Measurements from ENCODE around the gene POGZ.

- TF ChIP-seq, protein P1, sequence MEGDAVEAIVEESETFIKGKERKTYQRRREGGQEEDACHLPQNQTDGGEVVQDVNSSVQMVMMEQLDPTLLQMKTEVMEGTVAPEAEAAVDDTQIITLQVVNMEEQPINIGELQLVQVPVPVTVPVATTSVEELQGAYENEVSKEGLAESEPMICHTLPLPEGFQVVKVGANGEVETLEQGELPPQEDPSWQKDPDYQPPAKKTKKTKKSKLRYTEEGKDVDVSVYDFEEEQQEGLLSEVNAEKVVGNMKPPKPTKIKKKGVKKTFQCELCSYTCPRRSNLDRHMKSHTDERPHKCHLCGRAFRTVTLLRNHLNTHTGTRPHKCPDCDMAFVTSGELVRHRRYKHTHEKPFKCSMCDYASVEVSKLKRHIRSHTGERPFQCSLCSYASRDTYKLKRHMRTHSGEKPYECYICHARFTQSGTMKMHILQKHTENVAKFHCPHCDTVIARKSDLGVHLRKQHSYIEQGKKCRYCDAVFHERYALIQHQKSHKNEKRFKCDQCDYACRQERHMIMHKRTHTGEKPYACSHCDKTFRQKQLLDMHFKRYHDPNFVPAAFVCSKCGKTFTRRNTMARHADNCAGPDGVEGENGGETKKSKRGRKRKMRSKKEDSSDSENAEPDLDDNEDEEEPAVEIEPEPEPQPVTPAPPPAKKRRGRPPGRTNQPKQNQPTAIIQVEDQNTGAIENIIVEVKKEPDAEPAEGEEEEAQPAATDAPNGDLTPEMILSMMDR (IDR thresholded peaks at IDR 0.05; ENCODE audit: poor library complexity) = no peak
- no peak for TF ChIP-seq EZH2 (IDR thresholded peaks at IDR 0.05; ENCODE audit: borderline replicate concordance)
- no peak for TF ChIP-seq EZH2phosphoT487 (IDR thresholded peaks at IDR 0.05; ENCODE audit: low read depth, severe bottlenecking, unreplicated experiment)
These were observed 102.6 kb downstream of the POGZ start for GRCh38 chr1:151356696-151357095.

Data from hepatocyte (in vitro differentiated cells).